IMR-90 (cell line): Measurements from ENCODE around the gene HSH2D.

ENCODE experiments used
- CEBPB ChIP-seq: IDR thresholded peaks from 2 replicates; pipeline ENCODE4 v1.6.1; 2012; ENCODE audit warnings: low read depth, low read length, improper control_type of control experiment
- CTCF ChIP-seq: conservative IDR thresholded peaks from 2 replicates; pipeline ENCODE4 v1.5.1; 2012; ENCODE audit warnings: mild to moderate bottlenecking, low read depth, low read length, improper control_type of control experiment
- MAZ ChIP-seq: IDR thresholded peaks from 2 replicates; pipeline ENCODE4 v1.6.1; 2012; ENCODE audit warnings: low read depth, mild to moderate bottlenecking, low read length, improper control_type of control experiment, moderate library complexity, borderline replicate concordance
- MXI1 ChIP-seq: IDR thresholded peaks from 2 replicates; pipeline ENCODE4 v1.6.1; 2012; ENCODE audit warnings: low read depth, mild to moderate bottlenecking, low read length, moderate library complexity, borderline replicate concordance
- POLR2A ChIP-seq: IDR thresholded peaks from 2 replicates; pipeline ENCODE4 v1.6.1; 2012; ENCODE audit warnings: mild to moderate bottlenecking, low read depth, low read length
- RAD21 ChIP-seq: IDR thresholded peaks from 2 replicates; pipeline ENCODE4 v1.6.1; 2012; ENCODE audit warnings: low read length, improper control_type of control experiment
- SMC3 ChIP-seq: fragments of 150-350 bp; IDR thresholded peaks from 2 replicates; pipeline ENCODE4 v1.6.1; 2016; ENCODE audit warnings: low read depth, mild to moderate bottlenecking, antibody characterized with exemption, low read length, moderate library complexity
- TF ChIP-seq, protein P1 (sequence below): fragments of 150-350 bp; IDR thresholded peaks from 2 replicates; pipeline ENCODE4 v1.6.1; 2016; ENCODE audit warnings: low read depth, mild to moderate bottlenecking, low read length, moderate library complexity, borderline replicate concordance

- TF ChIP-seq POLR2A (no peak), MXI1 (no peak), CTCF (no peak), CEBPB (no peak), RAD21 (no peak), SMC3 (no peak), MAZ (no peak)
- TF ChIP-seq, protein P1, sequence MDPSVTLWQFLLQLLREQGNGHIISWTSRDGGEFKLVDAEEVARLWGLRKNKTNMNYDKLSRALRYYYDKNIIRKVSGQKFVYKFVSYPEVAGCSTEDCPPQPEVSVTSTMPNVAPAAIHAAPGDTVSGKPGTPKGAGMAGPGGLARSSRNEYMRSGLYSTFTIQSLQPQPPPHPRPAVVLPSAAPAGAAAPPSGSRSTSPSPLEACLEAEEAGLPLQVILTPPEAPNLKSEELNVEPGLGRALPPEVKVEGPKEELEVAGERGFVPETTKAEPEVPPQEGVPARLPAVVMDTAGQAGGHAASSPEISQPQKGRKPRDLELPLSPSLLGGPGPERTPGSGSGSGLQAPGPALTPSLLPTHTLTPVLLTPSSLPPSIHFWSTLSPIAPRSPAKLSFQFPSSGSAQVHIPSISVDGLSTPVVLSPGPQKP = no peak
These were observed 46.7 kb downstream of the HSH2D start for GRCh38 chr19:16190198-16190597.
